Kidney (tissue), 14 donors: ENCODE results near the gene RERE. TPM values are rescaled to one million over a fixed set of nuclear protein-coding genes. Genes with fewer than 3 reads are reported as not detected.

Experiments used
- DNase-seq, 5 donors: peaks; one replicate each; pipeline ENCODE4 v3.0.0-alpha.2; 2013 to 2020
- FAIRE-seq: peaks from 2 replicates; lab custom pipeline; 2012; peaks lifted over from hg19 to GRCh38; lab: Jason Lieb, UNC
- H3K27ac ChIP-seq, 2 donors: one replicate each; pipeline ENCODE4 v1.7.0; 2013; ENCODE audit warnings: low read depth in 2 of 2, low read length in 2 of 2, inconsistent platforms in 1 of 2
- H3K27me3 ChIP-seq: one replicate; pipeline ENCODE4 v1.7.1; 2013; ENCODE audit warnings: low read length, inconsistent platforms; ENCODE audit not compliant: control insufficient read depth, insufficient read depth
- H3K36me3 ChIP-seq, 3 donors: one replicate each; pipeline versions ENCODE4 v1.7.0 to v1.7.1; 2013; ENCODE audit warnings: low read length in 3 of 3, control low read depth in 1 of 3, inconsistent platforms in 1 of 3; ENCODE audit not compliant: insufficient read depth in 3 of 3, control insufficient read depth in 2 of 3
- H3K4me1 ChIP-seq, 3 donors: one replicate each; pipeline versions ENCODE4 v1.7.0 to v1.7.1; 2013; ENCODE audit warnings: low read length in 3 of 3, inconsistent platforms in 1 of 3, low read depth in 1 of 3; ENCODE audit not compliant: control insufficient read depth in 2 of 3, insufficient read depth in 2 of 3
- H3K4me3 ChIP-seq, 3 donors: one replicate each; pipeline versions ENCODE4 v1.7.0 to v1.8.1; 2013; ENCODE audit warnings: low read length in 3 of 3, control low read depth in 1 of 3, inconsistent platforms in 1 of 3
- H3K9ac ChIP-seq, 3 donors: one replicate each; pipeline versions ENCODE4 v1.7.0 to v1.7.1; 2013; ENCODE audit warnings: low read length in 3 of 3, control low read depth in 1 of 3, inconsistent platforms in 1 of 3
- H3K9me3 ChIP-seq, 3 donors: one replicate each; pipeline versions ENCODE4 v1.7.0 to v1.7.1; 2013; ENCODE audit warnings: low read length in 3 of 3, control low read depth in 1 of 3, inconsistent platforms in 1 of 3; ENCODE audit not compliant: control insufficient read depth in 2 of 3, insufficient read depth in 1 of 3
- CTCF ChIP-seq: IDR thresholded peaks from 3 replicates; pipeline ENCODE4 v1.5.1; 2012; ENCODE audit warnings: mild to moderate bottlenecking, moderate library complexity, borderline replicate concordance; ENCODE audit not compliant: insufficient read depth; ENCODE audit errors: extremely low read depth
- intact Hi-C: fragments of 100-400 bp; cut with DNase I; formaldehyde crosslinking; loops from one replicate; pipeline ENCODE4 v1.11.1; 2022
- polyA plus RNA-seq: library from polyadenylated mRNA; stranded (reverse); fragments of 350-450 nt; fragmentation: Illumina TruSeq; extraction: RNeasy Lipid Tissue Mini Kit (QIAGEN cat#74804); gene quantifications from one replicate; pipeline ENCODE4 v1.2.3, GENCODE V29; 2014; ENCODE audit warnings: low read depth, low replicate concordance; ENCODE audit not compliant: insufficient read depth
- total RNA-seq: library from RNA; stranded (reverse); fragmentation: NEBNext Ultra II Directional; extraction: Animal tissue kit (Norgen Biotek cat#: 25700); gene quantifications from one replicate; pipeline ENCODE4 v1.2.1, GENCODE V29; 2021
- donor health status: control.
- donor health status: control.
- donor health status: control.
- donor health status: control.
- donor health status: control.
- donor health status: DM: yes; HTN: yes; CAD: no.
- donor health status: Normal renal cell carcinoma (clear cell type).

RERE gene
- total and polyA plus RNA-seq, 2 donors from 2014 or later = 37.2 to 176 TPM

- intact Hi-C loops = no loop called here
- no peak for FAIRE-seq
- no peak for DNase-seq
- Histone ChIP-seq H3K4me1 (peaks cover 0 to 20% (median 14%) of the 10 kb centered on the region in 3 donors), H3K27ac (no peak overlapping the region), H3K9ac (no peak overlapping the region), H3K4me3 (no peak overlapping the region), H3K9me3 (no peaks in the 10 kb centered on the region), H3K27me3 (no peaks in the 10 kb centered on the region), H3K36me3 (peaks cover 3 to 74% (median 54%) of the 10 kb centered on the region in 3 donors)
- TF ChIP-seq CTCF = no peak
Measured at GRCh38 chr1:8359617-8360481, 457.6 kb downstream of the RERE start.

- Histone ChIP-seq H3K36me3 (peaks cover 4 to 79% (median 57%) of the 10 kb centered on the region in 3 donors), H3K4me3 (no peak overlapping the region), H3K9me3 (no peaks in the 10 kb centered on the region), H3K9ac (no peak overlapping the region), H3K27me3 (no peaks in the 10 kb centered on the region), H3K4me1 (peaks cover 0 to 13% (median 11%) of the 10 kb centered on the region in 3 donors), H3K27ac (no peak overlapping the region)
- no peak for TF ChIP-seq CTCF
- intact Hi-C loops = no loop called here
- FAIRE-seq = no peak
- DNase-seq = no peak
Measured at GRCh38 chr1:8358897-8359616, 458.4 kb downstream of the RERE start.

GRCh38 chr1:8358241-8358896, 459.1 kb downstream of the RERE start:
- no peak for TF ChIP-seq CTCF
- DNase-seq (peak in 1 of 5 donors; percentile 69), FAIRE-seq (no peak)
- H3K36me3 ChIP-seq = peaks cover 5 to 85% (median 64%) of the 10 kb centered on the region in 3 donors
- intact Hi-C loops = no loop called here
- H3K9ac ChIP-seq = no peak overlapping the region
- H3K4me3 ChIP-seq = no peak overlapping the region
- no peak overlapping the region for H3K27ac ChIP-seq
- H3K9me3 ChIP-seq = no peaks in the 10 kb centered on the region
- H3K27me3 ChIP-seq = no peaks in the 10 kb centered on the region
- peaks cover 0 to 12% (median 4%) of the 10 kb centered on the region in 3 donors for H3K4me1 ChIP-seq
